ENCODE data around the gene C6.

Gene C6

DNA sequence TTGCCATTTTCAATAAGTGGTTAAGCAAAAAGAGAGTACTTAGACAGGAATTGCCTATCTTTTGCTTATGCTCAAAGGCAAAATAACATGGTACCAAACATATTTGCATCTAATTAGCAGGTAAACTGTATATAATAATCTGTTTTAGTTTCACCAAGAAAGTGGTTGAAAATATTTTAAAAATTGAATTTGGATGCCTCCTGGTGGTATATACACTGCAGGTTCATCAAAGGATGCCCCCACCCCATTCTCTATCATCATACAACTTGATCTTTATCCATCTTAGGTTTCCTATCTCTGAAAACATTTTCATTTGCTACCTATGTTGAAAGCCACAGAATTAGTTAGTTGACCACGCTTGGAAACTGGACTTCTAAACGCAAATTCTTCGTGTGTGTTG, 95.2 kb downstream of the C6 start:
- DNase-seq, result no peak

DNA sequence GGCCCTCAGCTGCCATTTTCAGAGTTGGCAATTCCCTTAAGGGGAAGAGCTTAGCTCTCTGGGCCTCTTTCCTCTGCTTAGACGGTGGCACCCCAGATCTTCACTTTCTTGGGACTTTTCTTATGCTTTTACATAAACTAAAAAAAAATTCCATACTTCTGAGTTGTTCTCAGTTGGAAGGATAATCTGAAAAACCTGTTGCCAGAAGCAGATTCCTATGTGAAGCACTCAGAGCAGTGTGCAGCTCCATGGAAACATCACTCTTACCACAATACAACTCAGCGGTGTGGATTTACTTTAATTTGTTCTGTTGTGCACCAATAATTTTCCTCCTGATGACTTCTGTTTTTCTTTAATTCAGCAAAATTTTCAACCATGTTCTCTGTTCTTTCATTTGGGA, 98.1 kb downstream of the C6 start:
- no peak for DNase-seq

DNA sequence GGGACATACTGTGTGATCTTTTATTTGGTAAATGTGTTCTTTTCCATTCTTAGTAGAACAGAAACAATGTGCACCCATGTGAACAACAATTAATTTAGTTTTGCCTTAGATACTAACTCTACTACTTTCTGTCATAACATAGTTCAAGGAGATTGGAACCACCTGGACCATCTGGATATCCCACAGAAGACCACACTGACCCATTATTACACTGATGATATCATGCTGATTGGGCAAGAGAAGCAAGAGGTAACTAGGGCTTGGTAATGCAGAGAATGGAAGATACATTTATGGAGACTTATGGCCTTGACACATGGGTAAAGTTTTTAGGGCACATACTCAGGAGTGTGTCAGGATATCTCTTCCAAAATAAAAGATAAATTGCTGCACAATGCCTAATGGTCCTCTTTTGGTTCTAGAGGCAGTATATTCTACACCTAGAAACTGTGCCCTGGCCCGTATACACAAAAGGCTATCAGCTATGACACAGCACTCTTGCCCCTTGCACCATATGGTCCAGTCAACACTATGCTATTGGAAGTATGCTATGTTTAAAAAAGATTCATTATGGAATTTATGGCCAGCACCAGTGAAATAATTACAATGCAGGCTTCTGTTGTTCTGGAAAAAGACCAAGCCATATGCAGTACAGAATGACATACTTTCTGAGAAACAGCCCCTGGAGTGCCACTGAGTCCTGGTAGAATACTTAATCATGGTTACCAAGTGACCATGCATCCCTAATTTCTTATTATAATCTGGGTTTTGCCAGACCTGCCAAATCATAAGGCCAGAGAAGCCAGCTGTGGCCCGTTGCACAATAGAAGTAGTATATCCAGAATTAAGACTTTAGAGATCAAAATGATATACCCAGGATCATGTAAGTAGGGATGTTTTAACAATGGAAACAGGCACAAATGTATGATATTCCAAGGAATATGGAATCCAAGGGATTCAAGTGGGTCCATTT, 100.6 kb downstream of the C6 start:
- no peak for DNase-seq

DNA sequence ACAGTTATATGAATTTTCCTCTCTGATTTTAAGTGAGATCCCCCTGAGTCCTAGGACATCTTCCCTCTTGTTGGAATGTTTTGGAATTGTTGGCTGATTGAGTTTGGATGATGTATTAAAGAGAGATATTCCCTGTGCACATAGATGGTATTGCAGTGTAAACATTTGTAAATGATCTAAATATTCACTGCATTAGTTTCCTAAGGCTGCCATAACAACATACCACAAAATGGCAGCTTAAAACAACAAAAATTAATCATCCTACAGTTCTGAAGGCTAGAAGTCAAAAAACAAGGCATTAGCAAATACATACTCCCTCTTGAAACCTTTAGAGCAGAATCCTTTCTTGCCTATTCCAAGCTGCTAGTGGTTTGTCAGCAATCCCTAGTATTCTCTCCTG, 104.1 kb downstream of the C6 start:
- DNase-seq, result no peak

DNA sequence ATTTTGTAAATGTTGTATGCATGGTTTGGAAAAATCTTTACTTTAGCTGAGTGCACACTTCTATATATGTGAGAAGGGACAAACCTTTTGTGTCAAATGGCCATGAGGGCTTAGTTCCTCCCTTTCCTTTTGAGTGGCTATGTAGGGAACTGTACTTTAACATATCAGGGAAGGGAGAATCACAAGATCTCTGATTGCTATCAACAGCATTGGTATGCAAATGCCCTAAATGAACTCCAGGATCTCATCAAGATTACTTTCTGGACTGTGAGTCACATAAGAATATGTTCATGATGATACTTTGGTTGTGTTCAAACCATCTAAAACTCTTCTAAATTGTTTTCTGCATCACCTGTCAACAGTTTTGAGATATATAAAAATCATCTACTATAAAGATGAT, 111.0 kb downstream of the C6 start:
- no peak for DNase-seq

DNA sequence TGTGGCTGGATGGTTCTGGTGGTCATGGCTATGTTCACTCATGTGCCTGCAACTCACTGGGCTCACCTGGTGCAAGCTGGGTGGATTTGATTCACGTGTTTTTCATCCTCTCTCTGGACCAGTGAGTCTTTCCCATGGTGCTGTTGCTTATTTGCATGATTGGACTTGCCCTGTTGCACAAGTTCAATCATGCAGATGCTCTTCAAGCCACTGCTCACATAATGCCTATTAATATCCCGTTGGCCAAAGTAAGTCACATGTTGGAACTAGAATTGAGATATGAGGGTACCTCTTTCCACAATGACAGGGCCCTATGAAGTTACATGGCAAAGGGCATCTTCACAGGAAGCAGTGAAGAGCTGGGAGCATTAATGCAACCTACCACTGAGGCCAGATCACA, 115.7 kb downstream of the C6 start:
- no peak for DNase-seq

DNA sequence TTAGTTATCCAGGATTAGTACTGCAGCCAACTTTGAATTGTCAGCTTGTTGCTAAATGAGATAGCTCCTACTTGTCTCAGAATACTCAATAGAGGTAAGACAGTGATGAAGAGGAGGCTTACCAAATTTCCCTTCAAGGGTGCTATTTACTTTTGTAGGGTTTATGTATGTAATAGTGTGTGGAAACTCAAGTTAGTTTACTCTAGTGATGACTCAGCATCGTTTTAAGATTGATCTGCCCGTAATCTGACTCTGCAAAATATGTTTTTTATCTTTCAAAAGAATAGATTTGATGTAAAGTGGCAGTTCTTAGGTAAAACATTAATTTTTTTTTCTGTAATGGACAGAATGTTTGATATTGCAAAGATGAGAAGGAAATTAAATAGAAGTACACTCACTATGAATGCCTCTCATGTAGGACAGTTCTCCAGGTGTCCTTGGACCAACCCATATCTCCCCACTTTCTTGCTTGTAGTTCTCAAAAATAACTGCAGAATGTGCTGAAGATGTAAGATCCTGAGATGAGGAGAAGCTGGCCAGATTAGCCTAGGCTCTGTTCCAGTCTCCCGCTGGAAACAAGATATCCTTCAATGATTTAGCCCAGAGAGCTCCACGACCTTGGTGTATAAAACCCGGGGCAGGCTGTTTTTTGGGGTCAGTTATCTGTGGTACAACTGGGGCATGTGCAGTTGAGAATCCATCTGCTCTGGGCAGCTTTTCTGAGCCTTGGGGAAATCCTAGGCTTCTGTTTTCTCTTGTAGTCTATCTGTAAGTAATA, 117.8 kb downstream of the C6 start:
- DNase-seq, result no peak

DNA sequence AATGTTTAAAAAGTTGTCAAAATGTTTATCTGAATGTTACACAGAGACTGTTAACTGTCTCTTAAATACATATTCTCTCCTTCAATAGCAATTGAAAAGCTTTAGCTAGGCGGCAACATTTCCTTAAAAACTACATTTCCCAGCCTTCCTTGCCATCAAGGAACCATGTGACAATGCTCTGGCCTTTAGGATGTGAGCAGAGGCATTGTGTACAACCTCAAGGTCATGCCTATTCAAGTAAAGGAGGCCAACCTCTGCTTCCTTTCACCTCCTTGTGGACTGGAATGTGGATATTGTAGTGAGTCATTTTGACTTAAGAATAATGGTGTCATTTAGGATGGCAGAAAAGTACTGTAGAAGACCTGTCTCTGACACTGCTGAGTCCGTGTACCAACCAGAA, 118.5 kb downstream of the C6 start:
- DNase-seq, result no peak

DNA sequence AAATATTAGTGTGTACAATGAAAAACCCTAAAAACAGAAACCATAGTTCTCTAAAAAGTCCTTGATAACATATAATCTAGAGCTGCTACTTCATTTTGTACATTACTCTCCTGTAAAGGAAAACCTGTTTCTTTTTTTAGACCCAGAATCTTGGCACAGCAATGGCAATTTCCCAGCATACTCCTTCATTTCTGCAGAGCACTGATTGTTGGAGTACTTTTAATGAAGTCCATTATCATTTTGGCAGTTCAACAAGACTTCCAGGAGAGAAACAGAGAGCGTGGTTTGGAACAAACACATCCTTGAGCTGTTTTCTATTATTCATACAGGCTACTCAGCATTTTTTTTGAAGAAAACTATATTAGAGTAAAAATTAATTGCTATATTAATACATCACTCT, 119.5 kb downstream of the C6 start:
- no peak for DNase-seq
